NCI-H2171 treated with DMSO at 0.1 percent for 48 hours (cell line): ENCODE measurements around the gene ISG20.

ENCODE experiments used
- DNase-seq: peaks from one replicate; lab custom pipeline; 2025; lab: John Stamatoyannopoulos, UW

The ISG20 gene

GRCh38 chr15:88638626-88639372 lies at the start of gene ISG20:
Gene ISG20 (plus strand): TSS chr15:88639016. CDS start chr15:88639367, 351 bp downstream.
- DNase-seq, result peak; percentile 93

DNA sequence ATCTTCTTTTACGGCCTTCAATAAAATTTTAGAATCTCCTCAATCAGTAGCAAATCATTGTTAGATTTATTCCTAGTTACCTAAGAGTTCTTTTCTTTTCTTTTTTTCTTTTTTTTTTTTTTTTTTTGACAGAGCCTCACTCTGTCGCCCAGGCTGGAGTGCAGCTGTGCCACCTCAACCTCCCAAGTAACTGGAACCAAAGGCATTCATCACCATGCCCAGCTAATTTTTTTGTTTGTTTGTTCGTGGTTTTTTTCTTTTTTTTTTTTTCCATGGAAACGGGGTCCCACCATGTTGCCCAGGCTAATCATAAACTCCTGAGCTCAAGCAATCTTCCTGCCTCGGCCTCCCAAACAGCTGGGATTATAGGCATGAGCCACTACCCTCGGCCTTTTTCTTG lies 48.1 kb upstream of the ISG20 start:
- no peak for DNase-seq

- no peak for DNase-seq
Measured at GRCh38 chr15:88591384-88591783, 47.4 kb upstream of the ISG20 start.

DNA sequence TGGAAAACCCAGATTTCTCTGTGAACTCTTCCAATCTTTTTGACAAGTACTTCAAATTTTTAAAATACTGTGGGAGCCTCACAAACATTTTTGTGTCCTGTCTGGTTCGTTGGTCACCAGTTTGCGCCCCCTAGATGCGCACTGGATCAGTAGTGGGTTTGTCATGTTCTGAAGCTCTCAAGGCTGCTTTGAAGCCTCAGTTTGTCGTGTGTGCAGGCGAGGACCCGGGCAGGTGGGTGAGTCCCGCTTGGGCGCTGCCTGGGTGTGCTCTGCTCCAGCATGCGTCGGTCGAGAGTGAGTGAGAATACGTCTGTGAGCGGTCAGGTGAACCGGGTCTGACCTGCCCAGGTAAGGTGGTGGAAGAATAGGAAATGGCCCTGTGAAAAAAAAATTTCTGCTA lies 34.9 kb upstream of the ISG20 start:
- DNase-seq, result peak; percentile 18

DNA sequence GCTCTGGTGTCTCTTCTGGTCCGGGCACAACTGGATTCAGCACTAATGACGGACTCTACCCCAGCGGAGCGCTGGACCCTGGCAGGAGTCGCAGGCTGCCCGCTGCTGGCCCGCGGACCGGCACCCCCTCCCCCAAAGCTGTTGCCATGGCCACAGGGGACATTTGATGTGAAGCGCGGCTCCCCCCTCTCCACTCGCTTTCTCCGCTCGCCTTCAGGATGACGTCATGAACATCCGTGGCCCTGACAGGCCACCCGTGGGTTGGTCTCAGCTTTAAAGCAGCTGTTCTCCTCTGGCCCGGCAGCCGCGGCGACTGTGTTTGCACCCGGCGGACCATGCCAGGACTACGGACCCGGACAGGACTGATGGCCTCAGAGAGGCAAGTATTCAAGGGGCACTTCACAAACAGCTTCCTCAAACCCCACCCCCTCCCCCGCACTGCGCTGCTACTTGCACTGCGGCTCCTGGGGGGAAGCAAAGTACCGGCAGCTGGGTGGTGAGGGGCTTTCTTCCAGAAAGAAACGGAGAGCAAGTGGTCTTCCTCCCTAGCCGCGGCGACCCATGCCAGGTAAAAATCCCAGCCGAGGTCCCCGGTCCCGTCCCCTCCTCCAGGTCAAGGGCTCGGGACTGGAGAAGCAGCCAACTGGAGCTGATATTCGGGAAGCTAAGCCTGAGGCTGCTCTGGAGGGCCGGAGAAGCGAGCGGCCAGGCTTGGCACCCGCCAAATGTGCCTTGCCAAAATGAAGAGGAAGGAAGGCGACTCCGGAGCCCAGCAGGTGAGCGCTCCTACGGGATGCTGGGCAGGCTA lies 34.2 kb upstream of the ISG20 start:
- DNase-seq, result peak; percentile 25

- peak; percentile 29 for DNase-seq
Measured at GRCh38 chr15:88605189-88606069, 33.4 kb upstream of the ISG20 start.

GRCh38 chr15:88606070-88606794 lies 32.6 kb upstream of the ISG20 start:
- DNase-seq, result no peak

DNA sequence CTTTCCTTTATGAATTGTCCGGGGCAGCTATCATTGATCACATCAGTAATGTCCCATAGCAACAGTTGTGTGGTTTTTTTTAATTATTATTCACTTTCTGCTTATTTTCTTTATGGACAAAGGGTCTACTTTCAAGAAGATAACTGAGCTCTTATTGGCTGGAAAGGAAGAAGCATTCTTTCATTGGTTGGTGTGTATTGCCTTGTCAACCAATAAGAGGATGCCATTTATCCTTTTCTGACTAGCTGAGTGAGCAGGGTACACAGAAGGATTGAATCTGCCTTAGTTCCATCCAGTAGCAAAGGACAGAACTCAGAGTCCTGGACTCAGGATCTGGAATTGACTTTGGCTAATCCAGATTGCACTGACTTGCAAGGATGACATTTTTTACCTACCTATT lies 30.9 kb upstream of the ISG20 start:
- DNase-seq, result no peak

DNA sequence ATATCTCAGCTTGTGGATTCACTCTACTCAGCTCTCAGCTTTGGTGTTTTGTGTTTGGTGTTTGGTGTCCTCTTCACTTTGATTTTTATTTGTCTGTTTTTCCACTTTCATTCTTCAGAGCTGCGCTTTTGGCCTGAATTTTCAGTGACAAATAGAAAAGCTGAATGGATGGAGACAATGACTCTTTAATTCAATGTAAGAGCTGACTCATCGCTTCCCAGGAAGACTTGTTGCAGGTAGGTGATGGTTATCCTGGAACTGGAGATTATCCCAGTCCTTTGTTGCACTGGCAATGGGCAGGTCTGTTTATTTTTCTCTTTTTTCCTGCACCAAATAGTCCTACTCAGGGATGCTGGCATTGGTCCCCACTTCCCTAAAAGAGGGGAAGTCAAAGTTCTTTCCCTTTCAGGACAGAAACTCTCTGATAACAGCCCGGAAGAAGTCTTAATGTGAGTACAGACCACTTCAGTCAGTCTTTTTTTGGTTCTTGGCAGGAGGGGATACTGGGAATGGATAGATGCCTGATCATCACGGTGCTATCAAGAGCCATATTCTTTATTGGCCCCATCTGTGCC lies 30.1 kb upstream of the ISG20 start:
- no peak for DNase-seq

DNA sequence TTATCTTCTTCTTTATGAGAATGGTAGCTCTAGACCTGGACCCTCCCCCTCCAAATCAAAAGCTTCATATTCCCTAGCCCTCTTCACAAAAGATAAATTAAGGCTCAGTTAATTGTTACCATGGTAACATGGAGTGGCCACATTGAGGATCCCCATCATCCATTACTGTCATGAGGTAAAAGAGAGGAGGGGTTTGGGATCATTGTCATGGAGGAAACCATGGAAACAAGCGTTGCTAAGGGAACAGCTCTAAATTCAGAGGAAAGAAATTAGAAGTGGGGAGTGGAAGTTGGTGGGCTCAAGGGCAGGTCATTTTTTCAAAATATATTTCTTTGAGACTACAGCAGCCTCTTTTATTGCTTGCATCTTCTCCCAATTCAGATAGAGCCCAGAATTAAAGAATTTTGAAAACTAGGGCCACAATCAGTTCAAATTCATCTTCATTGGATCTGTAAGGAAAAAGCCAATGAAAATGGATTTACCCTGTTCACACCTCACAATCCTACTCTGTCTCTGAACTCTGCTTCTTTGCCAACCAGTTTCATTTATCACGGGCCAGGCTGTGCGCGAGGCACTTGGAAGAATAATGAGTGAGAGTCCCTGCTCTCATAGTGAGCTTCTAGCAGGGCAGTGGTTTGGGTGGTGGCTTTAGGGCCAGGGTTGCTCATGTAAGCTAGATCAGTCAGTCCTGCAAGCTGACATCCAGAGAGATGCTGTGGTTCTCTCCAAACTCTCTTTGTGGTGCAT lies 29.3 kb upstream of the ISG20 start:
- no peak for DNase-seq

DNA sequence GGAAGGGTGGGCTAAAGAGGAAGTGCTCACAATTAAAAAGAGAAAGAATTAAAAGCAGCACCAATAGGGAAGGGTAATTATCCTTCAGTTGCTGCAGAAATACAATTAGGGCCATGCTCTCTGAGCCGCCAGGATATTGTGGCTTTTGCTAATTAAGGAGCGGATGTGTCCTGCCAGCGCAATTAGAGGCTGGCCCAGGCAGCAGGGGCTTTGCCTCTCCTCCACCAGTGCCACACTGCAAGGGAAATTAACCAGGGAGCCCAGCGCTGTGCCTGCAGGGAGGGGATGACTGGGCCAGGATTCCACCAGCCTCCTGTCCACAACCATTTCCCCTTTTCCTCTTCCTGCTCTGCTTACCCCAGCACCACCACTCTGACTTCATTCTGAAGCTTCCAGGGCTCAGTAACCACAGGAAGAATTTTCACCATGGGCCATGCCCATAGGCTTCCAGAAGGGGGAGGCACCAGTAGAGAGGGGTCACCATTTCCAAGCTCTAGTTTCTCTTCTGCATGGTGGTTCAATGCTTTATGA lies 28.1 kb upstream of the ISG20 start:
- DNase-seq, result no peak

DNA sequence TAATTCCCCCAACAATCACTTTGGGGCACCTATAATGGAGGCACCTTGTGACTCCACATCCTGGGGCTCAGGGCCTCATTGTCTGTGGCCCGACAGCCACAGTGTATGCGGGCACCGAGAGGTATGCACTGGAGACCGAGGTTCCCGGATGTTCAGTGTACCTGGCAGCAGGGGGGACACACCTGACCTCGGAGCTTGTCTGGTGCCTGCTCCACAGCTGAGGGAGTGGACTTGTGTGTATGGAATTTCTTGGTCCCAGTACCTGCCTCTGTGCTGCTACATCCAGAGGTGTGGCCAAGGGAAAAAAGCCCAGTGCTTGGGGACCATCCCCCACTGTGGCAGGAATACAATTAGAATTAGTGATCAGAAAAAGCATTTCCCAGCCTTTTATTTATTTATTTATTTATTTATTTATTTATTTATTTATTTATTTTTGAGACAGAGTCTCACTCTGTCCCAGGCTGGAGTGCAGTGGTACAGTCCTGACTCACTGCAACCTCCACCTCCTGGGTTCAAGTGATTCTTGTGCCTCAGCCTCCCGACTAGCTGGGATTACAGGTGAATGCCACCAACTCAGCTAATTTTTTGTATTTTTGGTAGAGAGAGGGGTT lies 26.5 kb upstream of the ISG20 start:
- DNase-seq, result no peak

GRCh38 chr15:88613074-88613944 lies 25.5 kb upstream of the ISG20 start:
- DNase-seq, result no peak

DNA sequence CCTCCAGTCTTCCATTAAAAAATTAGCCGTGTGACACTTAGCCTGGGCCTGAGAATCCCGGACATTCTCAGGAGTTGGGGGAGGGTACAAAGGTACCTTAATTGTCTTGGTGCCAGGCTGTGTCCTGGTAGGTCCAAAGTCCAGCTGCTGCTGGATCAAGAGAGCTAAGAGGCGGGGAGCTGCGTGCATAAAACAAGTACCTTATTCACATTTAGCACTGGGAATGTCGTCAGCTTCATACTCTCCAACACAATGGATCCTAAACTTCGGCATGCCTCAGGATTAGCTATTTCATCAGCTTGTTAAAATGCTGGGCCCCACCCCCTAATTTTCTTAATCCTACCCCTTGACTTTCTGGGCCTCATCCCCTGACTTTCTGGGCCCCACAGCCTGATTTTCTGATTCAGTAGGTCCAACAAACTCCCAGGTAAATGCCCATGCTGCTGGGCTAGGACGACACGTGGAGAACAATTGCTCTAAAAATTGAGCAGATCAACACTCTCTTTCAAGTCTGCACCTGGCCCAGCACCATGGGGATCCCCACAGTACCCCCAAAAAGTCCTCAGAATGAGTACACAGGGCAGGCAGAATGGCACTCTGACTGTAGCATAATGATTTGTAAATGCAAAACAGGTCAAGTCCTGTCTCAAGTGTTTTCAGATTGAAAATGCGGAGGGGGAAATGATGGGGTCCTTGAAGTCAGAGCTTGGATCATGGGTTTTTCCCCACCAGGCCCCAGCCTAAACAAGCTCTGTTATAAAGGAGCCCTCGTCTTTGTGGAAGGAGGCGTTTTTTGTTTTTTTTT lies 23.3 kb upstream of the ISG20 start:
- DNase-seq, result no peak

GRCh38 chr15:88616240-88616639 lies 22.6 kb upstream of the ISG20 start:
- DNase-seq, result no peak

DNA sequence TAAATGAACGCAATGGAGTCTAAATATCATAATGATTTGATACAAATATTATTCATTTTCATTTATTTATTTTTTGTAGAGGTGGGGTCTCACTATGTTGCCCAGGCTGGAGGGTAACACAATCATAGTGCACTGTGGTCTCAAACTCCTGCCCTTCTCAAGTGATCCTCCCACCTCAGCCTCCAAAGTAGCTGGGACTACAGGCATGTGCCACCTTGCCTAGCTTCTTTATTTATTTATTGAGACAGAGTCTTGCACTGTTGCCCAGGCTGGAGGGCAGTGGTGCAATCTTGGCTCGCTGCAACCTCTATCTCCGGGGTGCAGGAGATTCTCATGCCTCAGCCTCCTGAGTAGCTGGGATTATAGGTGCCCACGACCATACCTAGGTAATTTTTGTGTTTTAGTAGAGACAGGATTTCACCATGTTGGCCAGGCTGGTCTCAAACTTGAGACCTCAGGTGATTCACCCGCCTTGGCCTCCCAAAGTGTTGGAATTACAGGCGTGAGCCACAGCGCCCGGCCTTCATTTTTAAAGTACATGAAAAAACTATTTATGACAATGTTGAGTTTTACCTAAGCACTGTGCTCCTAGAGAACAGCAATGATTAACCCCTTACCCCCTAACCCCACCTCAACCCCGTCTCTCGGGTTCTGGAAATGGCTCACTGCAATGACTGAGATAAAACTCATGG lies 21.6 kb upstream of the ISG20 start:
- no peak for DNase-seq

DNA sequence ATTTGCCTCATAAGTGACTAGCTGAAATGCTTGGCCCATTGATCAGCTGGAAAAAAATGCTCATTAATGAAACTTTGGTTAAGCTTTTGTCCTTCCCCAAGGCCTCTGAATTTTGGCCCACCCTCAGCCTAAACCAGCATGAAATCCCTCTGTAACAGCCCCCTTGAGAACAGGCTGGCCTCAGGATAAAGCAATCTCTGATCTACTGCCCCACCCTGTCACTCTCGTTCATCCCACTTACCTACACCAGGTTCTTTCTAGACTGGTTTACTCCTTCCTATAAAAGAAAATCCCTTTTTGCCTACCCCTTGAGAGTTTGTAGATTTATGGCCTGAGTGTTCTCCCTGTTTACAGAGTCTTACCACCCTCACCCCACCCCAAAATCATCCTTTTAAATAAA lies 21.0 kb upstream of the ISG20 start:
- DNase-seq, result no peak
